ENCODE results near the gene LTBP4.

The LTBP4 gene

DNA sequence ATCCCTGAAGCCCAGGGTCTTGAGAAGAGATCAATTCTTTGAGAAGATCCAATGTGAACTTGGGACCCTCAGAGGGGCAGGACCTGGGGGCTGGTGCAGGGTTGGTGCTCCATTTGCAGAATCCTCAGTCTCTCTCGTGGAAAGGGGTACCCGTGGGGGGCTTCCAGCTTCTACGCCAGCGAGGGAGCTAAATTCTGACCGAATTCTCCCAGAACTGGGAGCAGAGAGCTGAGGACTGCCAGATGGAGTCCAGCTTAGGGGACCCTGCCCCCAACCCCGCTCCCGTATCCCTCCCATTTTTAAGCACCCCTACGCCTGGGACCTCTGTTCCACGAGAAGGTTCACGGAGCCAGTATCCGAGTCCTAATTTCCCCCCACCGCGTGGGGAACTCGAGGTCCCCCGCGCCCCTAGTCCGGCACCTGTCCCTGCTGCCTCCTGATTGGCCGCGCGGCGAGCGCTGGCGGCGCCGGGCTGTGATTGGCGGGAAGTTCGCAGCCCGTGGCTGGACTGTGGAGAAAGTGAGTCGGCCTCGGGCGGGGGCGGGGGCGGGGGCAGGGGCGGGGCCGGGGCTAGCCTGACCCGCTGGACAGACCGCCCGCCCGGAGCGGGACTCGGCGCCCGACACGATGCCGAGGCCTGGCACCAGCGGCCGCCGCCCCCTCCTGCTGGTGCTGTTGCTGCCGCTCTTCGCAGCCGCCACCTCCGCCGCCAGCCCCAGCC lies 4.4 kb upstream of the LTBP4 start:
- DNase-seq (ENCODE audit: low read depth): no peak

DNA sequence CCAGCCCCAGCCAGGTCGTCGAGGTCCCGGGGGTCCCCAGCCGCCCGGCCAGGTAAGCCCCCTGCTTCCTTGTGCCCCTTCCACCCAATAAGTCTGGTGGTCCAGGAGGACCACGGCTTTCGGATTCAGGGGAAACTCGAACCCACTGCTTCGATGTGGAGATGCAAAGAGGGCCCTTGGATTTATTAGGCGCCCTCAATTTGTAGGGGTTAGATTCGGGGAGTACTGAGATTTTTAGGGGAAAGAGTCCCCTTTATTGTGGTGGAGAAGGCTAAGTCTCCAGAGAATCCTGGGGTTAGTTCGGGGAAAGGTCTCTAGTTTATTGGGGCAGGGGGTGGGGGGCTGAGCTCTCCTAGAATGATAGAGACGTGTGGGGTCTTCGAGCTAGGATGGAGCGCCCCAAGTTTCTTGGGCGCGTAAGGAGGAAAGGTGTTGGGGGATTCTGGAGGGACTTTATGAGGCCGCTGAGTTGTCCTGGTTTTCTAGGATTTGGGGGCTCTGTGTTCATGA lies 3.8 kb upstream of the LTBP4 start:
- DNase-seq (ENCODE audit: low read depth): no peak

GRCh38 chr19:40598121-40598917 lies 2.9 kb upstream of the LTBP4 start:
- DNase-seq (ENCODE audit: low read depth): peak; percentile 72

DNA sequence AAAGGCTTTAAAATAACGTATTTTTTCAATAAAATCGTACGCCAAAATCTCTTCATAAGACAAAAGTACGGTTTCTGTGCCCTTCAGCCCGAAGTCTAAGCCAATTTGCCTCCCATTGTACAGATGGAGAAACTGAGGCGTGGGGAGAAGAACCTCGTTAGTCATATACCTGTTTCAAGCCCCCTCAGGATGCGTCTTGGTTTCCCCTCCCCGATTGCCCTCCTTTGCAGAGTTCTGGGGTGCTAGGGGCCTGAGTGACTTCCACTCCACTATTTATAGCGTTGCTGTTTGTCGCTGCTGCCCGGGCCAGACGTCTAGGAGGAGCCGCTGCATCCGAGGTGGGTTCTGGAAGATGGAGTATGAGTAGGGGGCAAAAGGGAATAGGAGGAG lies 2.3 kb upstream of the LTBP4 start:
- no peak for DNase-seq (ENCODE audit: low read depth)

DNA sequence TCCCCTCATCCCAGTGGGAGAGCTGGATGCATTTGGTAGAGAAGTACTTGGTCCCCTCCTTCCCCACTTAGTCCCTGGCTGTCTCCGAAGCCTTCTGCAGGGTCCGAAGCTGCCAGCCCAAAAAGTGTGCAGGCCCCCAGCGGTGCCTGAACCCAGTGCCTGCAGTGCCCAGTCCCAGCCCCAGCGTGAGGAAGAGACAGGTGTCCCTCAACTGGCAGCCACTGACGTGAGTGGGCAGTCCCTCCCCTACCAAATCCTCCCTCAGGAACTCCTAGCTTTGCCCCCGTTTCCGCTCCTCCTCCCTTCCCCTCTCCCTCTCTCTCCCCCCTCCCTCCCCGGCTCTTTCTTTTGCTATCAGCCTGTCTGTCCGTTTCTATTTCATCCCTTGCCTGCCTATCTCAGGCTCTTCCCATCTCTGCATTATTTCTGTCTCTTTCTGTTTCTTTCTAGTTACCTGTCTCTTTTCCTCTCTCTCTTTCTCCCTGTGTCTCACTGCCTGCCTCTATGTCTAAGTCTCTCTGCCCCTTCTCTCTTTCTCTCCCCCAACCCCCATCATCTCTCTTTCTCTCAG lies 1.8 kb upstream of the LTBP4 start:
- DNase-seq (ENCODE audit: low read depth): no peak

DNA sequence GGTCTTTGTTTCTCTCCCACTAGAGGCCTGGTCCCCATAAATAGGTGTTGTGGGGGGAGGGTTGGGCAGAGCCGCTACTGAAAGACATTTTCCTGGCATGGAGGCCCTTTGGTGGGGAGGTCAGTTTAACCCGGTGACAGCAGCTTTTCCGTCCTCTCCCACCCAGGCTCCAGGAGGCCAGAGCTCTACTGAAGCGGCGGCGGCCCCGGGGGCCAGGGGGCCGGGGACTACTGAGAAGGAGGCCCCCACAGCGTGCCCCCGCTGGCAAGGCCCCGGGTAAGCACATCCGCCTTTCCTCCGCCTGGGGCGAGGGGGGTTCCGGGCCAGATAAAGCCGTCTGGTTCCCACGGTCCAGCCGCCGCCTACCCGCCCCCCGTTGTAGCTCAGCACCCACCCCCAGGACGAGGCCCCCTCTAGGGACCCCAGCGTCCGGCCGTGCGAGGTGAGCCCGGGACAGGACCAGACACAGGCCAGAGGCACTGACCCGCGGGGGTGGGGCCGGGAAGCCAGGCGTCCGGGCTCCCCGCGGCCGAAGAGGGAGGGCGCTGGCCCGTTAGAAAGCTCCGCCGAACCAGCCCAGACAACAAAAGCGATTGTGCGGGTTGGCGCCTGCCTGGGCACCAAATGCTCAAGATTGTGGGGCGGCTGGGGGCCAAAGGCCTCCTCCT lies 1.1 kb upstream of the LTBP4 start:
- DNase-seq (ENCODE audit: low read depth): no peak

GRCh38 chr19:40600570-40601133 lies 517 bp upstream of the LTBP4 start:
- no peak for DNase-seq (ENCODE audit: low read depth)

DNA sequence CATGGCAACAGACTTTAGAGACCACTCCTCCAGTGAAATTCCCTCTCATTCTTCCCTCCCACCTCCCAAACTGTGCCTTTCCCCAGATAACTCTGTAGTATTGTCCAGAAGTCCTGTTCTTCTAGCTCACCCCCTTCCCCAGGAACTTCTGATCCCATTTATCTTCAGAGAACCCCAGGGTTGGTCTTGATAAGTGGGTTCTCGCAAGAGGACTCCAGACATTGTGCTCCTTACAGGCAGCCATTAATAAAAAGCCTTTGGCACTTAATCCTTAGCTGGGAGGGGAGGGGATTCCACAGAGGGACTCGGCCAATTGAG lies 1.9 kb downstream of the LTBP4 start:
- no peak for DNase-seq (ENCODE audit: low read depth)

- peak; percentile 92 for DNase-seq (ENCODE audit: low read depth)
These were observed 2.4 kb downstream of the LTBP4 start for GRCh38 chr19:40603389-40604170.

DNA sequence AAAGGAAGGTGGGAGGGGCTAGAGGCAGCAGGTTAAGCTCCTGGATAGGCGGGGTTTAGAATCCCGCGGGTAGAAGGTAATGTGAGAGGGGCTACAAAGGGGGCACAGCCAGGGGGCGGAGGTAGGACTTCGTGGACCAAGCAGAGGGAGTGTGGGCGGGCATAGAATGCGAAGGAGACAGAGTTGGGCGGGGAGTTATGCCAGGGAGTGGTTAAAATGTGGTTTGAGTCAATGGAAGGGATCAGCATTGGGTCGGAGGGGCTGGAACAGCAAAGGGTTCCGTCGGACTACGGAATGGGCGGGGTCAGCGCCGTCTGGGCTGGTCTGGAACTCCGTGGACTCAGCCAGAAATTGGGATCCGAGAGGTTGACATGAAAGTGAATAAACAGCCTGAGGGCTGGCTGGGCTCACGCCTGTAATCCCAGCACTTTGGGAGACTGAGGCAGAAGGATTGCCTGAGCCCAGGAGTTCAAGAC lies 3.0 kb downstream of the LTBP4 start:
- DNase-seq (ENCODE audit: low read depth): no peak

DNA sequence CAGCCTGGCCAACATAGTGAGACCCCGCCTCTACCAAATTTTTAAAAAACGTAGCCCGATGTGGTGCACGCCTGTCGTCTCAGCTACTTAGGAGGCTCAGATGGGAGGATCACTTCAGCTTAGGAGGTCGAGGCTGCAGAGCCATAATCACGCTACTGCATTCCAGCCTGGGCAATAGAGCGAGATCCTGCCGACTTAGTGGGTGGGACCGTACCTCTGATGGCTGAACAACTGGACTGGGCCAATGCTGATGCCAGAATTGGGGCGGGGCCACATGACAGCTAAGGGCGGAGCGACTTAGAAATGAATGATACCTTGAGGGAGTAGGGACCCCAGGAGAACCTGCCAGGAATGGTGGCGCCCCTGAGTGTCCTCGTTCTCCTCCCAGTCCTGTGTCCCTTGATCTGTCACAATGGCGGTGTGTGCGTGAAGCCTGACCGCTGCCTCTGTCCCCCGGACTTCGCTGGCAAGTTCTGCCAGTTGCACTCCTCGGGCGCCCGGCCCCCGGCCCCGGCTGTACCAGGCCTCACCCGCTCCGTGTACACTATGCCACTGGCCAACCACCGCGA lies 3.6 kb downstream of the LTBP4 start:
- DNase-seq (ENCODE audit: low read depth): no peak

GRCh38 chr19:40605216-40605971 lies 4.2 kb downstream of the LTBP4 start:
- peak; percentile 68 for DNase-seq (ENCODE audit: low read depth)

GRCh38 chr19:40607311-40608239 lies 6.4 kb downstream of the LTBP4 start:
- DNase-seq (ENCODE audit: low read depth): no peak

DNA sequence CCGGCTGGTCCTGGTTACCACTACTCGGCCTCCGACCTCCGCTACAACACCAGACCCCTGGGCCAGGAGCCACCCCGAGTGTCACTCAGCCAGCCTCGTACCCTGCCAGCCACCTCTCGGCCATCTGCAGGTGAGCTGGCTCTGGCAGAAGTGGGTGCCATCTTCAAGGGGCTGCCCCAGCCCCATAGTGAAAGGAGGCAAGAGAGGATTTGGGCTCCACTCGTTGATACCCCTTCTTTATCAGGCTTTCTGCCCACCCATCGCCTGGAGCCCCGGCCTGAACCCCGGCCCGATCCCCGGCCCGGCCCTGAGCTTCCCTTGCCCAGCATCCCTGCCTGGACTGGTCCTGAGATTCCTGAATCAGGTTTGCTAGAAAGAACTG lies 7.1 kb downstream of the LTBP4 start:
- DNase-seq (ENCODE audit: low read depth): no peak

DNA sequence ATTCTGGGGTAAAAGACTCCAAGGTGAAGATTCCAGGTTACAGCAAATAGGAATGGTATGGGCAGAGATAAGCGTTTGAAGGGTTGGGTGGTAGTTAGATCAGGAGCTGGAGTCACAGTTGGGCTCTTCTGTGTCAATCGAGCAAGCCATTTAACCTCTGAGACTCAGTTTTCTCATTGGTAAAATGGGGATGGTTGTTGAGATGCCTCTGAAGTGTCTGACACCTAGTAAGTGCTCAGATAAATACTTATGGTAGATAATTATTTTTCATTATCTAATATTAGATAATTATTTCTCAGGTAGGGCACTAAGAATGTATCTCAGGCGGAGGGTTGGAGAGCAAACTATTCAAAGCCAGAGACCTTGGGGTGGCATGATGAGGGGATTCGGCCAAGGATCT lies 7.8 kb downstream of the LTBP4 start:
- DNase-seq (ENCODE audit: low read depth): no peak

GRCh38 chr19:40609561-40610395 lies 8.6 kb downstream of the LTBP4 start:
- DNase-seq (ENCODE audit: low read depth): peak; percentile 73

DNA sequence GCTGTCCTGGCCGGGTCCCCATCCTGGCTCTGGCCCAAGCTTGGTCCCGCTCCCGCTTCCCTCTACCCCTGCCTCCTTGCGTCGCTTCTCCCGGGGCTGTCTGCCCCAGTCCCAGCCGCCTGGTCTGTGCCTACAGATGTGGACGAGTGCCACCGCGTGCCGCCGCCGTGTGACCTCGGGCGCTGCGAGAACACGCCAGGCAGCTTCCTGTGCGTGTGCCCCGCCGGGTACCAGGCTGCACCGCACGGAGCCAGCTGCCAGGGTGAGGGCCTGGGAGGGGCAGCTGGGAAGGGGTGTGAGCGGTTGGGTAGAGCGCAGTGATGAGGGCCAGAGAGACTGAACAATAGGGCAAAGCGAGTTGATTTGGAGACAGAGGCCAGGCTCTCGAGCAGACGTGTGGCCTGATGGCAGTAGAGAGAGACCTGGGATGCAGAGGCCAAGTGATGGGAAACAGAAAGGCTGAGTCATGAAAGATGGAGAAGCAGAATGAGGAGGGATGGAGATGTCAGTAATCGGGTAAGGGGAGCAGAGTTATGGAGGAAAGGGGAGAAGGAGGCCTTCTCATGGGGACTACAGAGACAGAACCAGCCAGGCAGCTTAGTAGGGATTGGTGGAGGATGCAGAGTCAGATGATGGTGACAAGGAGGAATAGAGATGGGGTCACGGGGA lies 9.4 kb downstream of the LTBP4 start:
- DNase-seq (ENCODE audit: low read depth): no peak

DNA sequence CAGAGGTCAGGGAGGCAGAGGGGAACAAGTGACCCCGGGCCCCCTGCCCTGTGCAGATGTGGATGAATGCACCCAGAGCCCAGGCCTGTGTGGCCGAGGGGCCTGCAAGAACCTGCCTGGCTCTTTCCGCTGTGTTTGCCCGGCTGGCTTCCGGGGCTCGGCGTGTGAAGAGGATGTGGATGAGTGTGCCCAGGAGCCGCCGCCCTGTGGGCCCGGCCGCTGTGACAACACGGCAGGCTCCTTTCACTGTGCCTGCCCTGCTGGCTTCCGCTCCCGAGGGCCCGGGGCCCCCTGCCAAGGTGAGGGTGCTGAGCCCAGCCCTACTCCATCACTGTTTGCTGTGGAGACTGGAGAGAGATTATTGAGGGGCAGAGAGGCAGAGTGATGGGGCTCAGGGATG lies 9.9 kb downstream of the LTBP4 start:
- no peak for DNase-seq (ENCODE audit: low read depth)
